GM19238 (cell line): Measurements from ENCODE around the gene NSFL1C.

Experiments used
- DNase-seq: peaks from one replicate; pipeline ENCODE4 v3.0.0; 2011; ENCODE audit warnings: low spot score; ENCODE audit not compliant: insufficient read length

The NSFL1C gene

GRCh38 chr20:1392443-1392692, 74.3 kb downstream of the NSFL1C start:
- no peak for DNase-seq
